SK-N-SH treated with all-trans-retinoic acid at 6 μM for 48 hours (cell line): Measurements from ENCODE around the gene PXYLP1.

ENCODE experiments used
- ATAC-seq: fragments of 200-7000 bp; cut with Tn5 transposase; 3 replicates; pipeline ENCODE4 v1.9.1; 2020; ENCODE audit warnings: mild to moderate bottlenecking, moderate library complexity
- BACH2 ChIP-seq: fragments of 250-450 bp; sonication (Bioruptor Pico); IDR thresholded peaks from 2 replicates; pipeline ENCODE4 v1.9.0; 2021; ENCODE audit warnings: mild to moderate bottlenecking, borderline replicate concordance
- CSDC2 ChIP-seq: fragments of 250-450 bp; sonication (Bioruptor Pico); IDR thresholded peaks from 2 replicates; pipeline ENCODE4 v1.5.0; 2020; ENCODE audit warnings: mild to moderate bottlenecking, moderate library complexity
- CSRNP3 ChIP-seq: fragments of 250-450 bp; sonication (Bioruptor Pico); IDR thresholded peaks from 2 replicates; pipeline ENCODE4 v1.5.1; 2021; ENCODE audit warnings: mild to moderate bottlenecking, moderate library complexity
- ESRRG ChIP-seq: fragments of 250-450 bp; sonication (Bioruptor Pico); IDR thresholded peaks from 2 replicates; pipeline ENCODE4 v1.6.1; 2021; ENCODE audit warnings: mild to moderate bottlenecking
- GLIS3 ChIP-seq: fragments of 250-450 bp; sonication (Bioruptor Pico); IDR thresholded peaks from 2 replicates; pipeline ENCODE4 v1.5.0; 2020; ENCODE audit warnings: mild to moderate bottlenecking, moderate library complexity
- ISL1 ChIP-seq: fragments of 250-450 bp; sonication (Bioruptor Pico); IDR thresholded peaks from 2 replicates; pipeline ENCODE4 v2.1.2; 2022; ENCODE audit warnings: mild to moderate bottlenecking, moderate library complexity
- OSR1 ChIP-seq: fragments of 250-450 bp; sonication (Bioruptor Pico); IDR thresholded peaks from 2 replicates; pipeline ENCODE4 v1.8.0; 2022; ENCODE audit warnings: moderate library complexity, mild to moderate bottlenecking, inconsistent platforms
- POU6F1 ChIP-seq: fragments of 250-450 bp; sonication (Bioruptor Pico); IDR thresholded peaks from 2 replicates; pipeline ENCODE4 v1.8.0; 2021; ENCODE audit warnings: low read depth, mild to moderate bottlenecking, moderate library complexity, borderline replicate concordance
- RARB ChIP-seq: fragments of 250-450 bp; sonication (Bioruptor Pico); IDR thresholded peaks from 2 replicates; pipeline ENCODE4 v1.8.0; 2021; ENCODE audit warnings: mild to moderate bottlenecking, moderate library complexity
- SNAI2 ChIP-seq: fragments of 250-450 bp; sonication (Bioruptor Pico); IDR thresholded peaks from 2 replicates; pipeline ENCODE4 v1.5.0; 2020; ENCODE audit warnings: mild to moderate bottlenecking, moderate library complexity
- TCF4 ChIP-seq: fragments of 250-450 bp; sonication (Bioruptor Pico); IDR thresholded peaks from 2 replicates; pipeline ENCODE4 v1.8.0; 2021; ENCODE audit warnings: mild to moderate bottlenecking, moderate library complexity, borderline replicate concordance
- TOX ChIP-seq: fragments of 250-450 bp; sonication (Bioruptor Pico); IDR thresholded peaks from 2 replicates; pipeline ENCODE4 v1.8.0; 2021; ENCODE audit warnings: mild to moderate bottlenecking, moderate library complexity, borderline replicate concordance
- TSHZ2 ChIP-seq: fragments of 250-450 bp; sonication (Bioruptor Pico); IDR thresholded peaks from 2 replicates; pipeline ENCODE4 v1.5.0; 2020; ENCODE audit warnings: mild to moderate bottlenecking, moderate library complexity
- ZC3H10 ChIP-seq: fragments of 250-450 bp; sonication (Bioruptor Pico); IDR thresholded peaks from 2 replicates; pipeline ENCODE4 v1.5.1; 2021; ENCODE audit warnings: mild to moderate bottlenecking, moderate library complexity
- ZFP3 ChIP-seq: fragments of 250-450 bp; sonication (Bioruptor Pico); IDR thresholded peaks from 2 replicates; pipeline ENCODE4 v1.5.0; 2020; ENCODE audit warnings: mild to moderate bottlenecking, moderate library complexity
- ZFP30 ChIP-seq: fragments of 450-650 bp; formaldehyde crosslinking; IDR thresholded peaks from 2 replicates; pipeline ENCODE4 v1.5.0; 2022; ENCODE audit warnings: mild to moderate bottlenecking, moderate library complexity
- ZNF565 ChIP-seq: fragments of 450-650 bp; formaldehyde crosslinking; conservative IDR thresholded peaks from 2 replicates; pipeline ENCODE4 v1.5.0; 2020; ENCODE audit warnings: low read depth, mild to moderate bottlenecking, moderate library complexity
- ZNF70 ChIP-seq: fragments of 450-650 bp; formaldehyde crosslinking; IDR thresholded peaks from 2 replicates; pipeline ENCODE4 v1.5.0; 2020; ENCODE audit warnings: mild to moderate bottlenecking, moderate library complexity
- ZNF8 ChIP-seq: fragments of 450-650 bp; formaldehyde crosslinking; IDR thresholded peaks from 2 replicates; pipeline ENCODE4 v1.5.0; 2020; ENCODE audit warnings: mild to moderate bottlenecking, moderate library complexity
- TF ChIP-seq, protein P1 (sequence below): fragments of 250-450 bp; sonication (Bioruptor Pico); IDR thresholded peaks from 2 replicates; pipeline ENCODE4 v1.5.1; 2020; ENCODE audit warnings: low read depth, mild to moderate bottlenecking, moderate library complexity

The PXYLP1 gene

GRCh38 chr3:141338881-141339280 is 107.3 kb downstream of the PXYLP1 start:
- no peak for TF ChIP-seq CSDC2 (CRISPR knock-in tag)
- TF ChIP-seq GLIS3: no peak
- no peak for TF ChIP-seq CSRNP3 (CRISPR knock-in tag)
- no peak for TF ChIP-seq ESRRG
- no peak for TF ChIP-seq POU6F1
- no peak for TF ChIP-seq ZNF565 (CRISPR knock-in tag)
- TF ChIP-seq, protein P1, sequence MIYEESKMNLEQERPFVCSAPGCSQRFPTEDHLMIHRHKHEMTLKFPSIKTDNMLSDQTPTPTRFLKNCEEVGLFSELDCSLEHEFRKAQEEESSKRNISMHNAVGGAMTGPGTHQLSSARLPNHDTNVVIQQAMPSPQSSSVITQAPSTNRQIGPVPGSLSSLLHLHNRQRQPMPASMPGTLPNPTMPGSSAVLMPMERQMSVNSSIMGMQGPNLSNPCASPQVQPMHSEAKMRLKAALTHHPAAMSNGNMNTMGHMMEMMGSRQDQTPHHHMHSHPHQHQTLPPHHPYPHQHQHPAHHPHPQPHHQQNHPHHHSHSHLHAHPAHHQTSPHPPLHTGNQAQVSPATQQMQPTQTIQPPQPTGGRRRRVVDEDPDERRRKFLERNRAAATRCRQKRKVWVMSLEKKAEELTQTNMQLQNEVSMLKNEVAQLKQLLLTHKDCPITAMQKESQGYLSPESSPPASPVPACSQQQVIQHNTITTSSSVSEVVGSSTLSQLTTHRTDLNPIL (CRISPR knock-in tag): no peak
- no peak for TF ChIP-seq TOX (CRISPR knock-in tag)

GRCh38 chr3:141341536-141341935 is 109.9 kb downstream of the PXYLP1 start:
- TF ChIP-seq TOX (CRISPR knock-in tag) (no peak), ISL1 (CRISPR knock-in tag) (no peak), SNAI2 (CRISPR knock-in tag) (no peak), POU6F1 (no peak)
- TF ChIP-seq, protein P1 (CRISPR knock-in tag): no peak
- no peak for ATAC-seq

More at GRCh38 chr3:141338881-141339280, 107.3 kb downstream of the PXYLP1 start:
- ATAC-seq: no peak

DNA sequence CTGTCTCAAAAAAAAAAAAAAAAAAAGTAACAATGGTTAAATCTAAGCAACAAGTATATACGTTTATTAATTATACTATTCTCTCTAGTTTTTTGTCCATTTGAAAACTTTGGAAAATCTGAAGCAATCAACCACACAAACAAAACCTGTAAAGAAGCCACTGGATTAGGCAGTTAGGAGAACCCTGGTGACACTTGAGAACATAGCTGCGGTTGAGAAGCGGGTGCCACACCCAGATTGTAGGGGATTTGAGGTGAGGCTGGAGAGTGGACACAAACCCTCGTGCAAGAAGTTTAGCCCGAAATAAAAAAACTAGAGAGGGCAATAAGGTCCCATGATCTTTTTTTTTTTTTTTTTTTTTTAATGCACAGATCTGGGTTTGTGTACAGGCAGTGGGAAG is 110.8 kb downstream of the PXYLP1 start:
- TF ChIP-seq OSR1 (CRISPR knock-in tag) (no peak), ZNF8 (CRISPR knock-in tag) (no peak), ESRRG (no peak), ISL1 (CRISPR knock-in tag) (no peak), CSRNP3 (CRISPR knock-in tag) (no peak), ZNF565 (CRISPR knock-in tag) (no peak), ZNF70 (no peak), RARB (no peak), ZFP30 (CRISPR knock-in tag) (no peak), TCF4 (CRISPR knock-in tag) (no peak), TOX (CRISPR knock-in tag) (no peak), TSHZ2 (CRISPR knock-in tag) (no peak), ZC3H10 (CRISPR knock-in tag) (no peak), CSDC2 (CRISPR knock-in tag) (no peak), BACH2 (CRISPR knock-in tag) (no peak), GLIS3 (no peak), POU6F1 (no peak), ZFP3 (CRISPR knock-in tag) (no peak)
- TF ChIP-seq, protein P1 (CRISPR knock-in tag): no peak
- ATAC-seq: no peak
